Stimulated activated CD4-positive, alpha-beta T cell treated with anti-CD3 and anti-CD28 coated beads, TNF-alpha, amount 100 ng/mL, for 24 hours (primary cell): Measurements from ENCODE around the gene TBCD.

Experiments
- DNase-seq, 3 experiments: peaks; one replicate each; pipeline ENCODE4 v3.0.0-alpha.2; 2020; ENCODE audit warnings: low read depth in 3 of 3

Gene TBCD

GRCh38 chr17:82810644-82811430, 59.0 kb downstream of the TBCD start:
- no peak for DNase-seq

GRCh38 chr17:82812058-82812457, 60.2 kb downstream of the TBCD start:
- no peak for DNase-seq

DNA sequence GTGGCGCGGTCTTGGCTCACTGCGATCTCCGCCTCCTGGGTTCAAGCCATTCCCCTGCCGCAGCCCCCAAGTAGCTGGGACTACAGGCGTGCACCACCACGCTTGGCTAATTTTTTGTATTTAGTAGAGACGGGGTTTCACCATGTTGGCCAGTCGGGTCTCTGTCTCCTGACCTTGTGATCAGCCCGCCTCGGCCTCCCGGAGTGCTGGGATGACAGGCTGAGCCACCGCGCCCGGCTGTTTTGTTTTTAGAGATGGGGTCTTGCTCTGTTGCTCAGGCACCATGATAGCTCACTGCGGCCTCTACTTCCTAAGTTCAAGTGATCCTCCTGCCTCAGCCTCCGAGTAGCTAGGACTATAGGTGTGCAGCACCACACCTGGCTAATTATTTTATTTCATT, 60.7 kb downstream of the TBCD start:
- no peak for DNase-seq

DNA sequence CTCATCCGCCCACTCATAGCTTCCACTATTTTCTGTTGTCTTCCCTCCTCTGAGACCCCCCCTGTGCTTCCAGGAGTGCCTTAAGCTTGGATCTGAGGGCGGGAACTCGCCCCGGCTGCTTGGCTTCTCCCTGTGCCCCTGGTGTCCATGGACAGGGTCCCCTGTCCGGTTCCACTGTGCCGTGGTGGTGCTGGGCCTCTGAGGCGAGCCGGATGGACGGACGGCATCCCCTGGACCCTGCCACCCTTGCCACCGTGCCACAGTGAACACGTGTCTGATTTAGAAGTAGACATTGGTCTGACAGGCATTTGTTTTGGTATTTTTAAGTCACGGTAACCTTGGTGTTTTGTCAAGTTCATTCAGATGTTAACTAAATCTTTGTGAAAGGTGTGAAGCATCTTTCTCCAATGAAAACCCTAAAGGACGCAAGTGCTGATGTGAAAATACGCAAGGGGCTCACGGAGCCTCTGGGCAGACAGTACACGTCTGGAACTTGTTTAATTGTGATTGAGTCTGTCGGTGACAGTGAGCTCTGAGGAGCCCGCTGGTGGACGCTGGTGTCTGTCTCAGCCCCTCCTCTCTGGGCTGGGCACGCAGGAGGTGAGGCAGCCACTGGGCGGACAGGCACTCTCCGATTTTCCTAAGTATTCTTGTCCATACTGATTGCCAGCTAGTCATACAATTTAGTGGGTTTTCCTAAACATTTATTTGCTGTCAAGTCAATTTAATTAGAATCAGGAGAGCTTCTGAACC, 61.6 kb downstream of the TBCD start:
- no peak for DNase-seq

- DNase-seq: no peak
Measured at GRCh38 chr17:82814834-82815233, 63.0 kb downstream of the TBCD start.

- DNase-seq: no peak
Measured at GRCh38 chr17:82815354-82815753, 63.5 kb downstream of the TBCD start.

DNA sequence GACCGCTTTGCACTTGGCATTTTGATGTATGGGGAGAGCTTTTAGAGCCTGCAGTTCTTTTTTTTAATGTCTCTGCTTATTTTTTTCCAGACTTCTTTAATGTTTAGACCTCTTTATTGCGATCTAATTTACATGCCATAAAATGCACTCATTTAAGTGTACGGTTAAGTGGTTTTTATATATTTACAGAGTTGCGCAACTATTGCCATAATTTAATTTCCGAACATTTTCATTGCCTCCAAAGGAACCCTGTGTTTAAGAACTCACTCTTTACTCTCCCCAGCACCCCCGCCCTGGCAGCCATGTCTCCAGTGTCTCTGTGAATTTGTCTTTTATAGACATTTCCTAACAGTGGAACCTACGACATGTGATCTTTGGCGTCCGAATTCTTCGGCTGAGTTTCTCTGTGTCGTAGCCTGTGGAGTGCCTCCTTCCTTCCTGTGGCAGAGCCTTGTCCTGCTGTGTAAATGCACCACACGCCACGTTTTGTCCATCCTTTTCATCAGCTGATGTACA, 64.0 kb downstream of the TBCD start:
- DNase-seq: no peak

GRCh38 chr17:82816358-82816757, 64.5 kb downstream of the TBCD start:
- DNase-seq: no peak

GRCh38 chr17:82817947-82818346, 66.1 kb downstream of the TBCD start:
- DNase-seq: no peak

- DNase-seq: no peak
Measured at GRCh38 chr17:82820278-82821251, 68.7 kb downstream of the TBCD start.

DNA sequence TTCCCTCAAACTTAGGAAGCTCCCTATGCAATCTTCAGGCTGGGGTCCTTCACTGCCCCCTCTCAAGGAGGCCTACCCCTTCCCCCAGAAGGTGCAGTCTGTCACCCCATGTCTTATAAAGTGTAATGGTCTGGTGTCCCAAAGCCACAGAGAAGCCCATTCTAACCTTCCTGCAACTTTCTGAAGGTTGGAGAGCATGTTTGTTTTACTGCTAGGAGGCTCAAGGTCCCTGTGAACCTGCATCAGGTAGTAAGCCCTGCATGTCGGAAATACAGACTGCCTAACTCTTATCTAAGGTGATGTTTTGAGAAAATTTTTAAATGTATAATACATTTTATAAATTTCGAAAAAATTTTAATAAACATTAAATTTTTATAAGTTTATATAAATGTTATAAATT, 69.7 kb downstream of the TBCD start:
- DNase-seq: no peak

DNA sequence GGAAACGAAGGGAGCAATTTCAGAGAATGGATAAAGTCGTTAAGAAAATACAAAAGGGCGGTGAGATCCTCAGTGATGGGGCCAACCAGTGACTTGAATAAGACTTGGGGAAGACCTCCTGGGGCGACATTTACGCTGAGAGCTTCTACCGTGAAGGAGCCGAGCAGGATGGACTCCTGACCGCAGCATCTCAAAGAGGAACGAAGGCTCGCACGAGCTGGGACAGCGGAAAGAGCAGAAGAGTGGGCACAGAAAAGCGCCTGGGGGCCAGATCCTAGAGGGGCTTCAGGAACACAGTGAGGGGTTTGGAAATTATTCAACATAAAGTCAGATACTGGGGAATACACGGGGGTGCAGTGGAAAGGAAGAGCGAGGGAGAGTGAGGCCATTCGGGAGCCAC, 70.4 kb downstream of the TBCD start:
- DNase-seq: no peak

DNA sequence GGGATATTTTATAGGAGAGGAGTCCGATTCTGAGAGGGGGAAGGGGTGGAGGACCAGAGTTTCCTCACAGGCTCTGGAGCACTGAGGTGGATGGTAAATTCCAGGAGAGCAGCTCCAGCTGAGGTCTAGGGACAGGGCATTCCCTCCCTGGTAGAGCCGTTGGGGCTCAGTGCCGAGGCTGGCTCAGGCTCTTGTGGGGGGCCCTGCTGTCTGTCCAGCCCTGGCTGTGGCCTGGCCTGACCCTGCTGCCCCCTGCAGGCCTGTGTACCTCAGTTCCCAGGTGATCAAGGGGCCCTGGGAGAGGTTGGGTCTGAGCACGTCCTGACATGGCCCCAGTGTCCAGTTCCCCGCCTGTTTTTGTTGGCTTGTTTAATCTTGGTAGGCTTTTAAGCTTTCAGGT, 71.1 kb downstream of the TBCD start:
- no peak for DNase-seq

DNA sequence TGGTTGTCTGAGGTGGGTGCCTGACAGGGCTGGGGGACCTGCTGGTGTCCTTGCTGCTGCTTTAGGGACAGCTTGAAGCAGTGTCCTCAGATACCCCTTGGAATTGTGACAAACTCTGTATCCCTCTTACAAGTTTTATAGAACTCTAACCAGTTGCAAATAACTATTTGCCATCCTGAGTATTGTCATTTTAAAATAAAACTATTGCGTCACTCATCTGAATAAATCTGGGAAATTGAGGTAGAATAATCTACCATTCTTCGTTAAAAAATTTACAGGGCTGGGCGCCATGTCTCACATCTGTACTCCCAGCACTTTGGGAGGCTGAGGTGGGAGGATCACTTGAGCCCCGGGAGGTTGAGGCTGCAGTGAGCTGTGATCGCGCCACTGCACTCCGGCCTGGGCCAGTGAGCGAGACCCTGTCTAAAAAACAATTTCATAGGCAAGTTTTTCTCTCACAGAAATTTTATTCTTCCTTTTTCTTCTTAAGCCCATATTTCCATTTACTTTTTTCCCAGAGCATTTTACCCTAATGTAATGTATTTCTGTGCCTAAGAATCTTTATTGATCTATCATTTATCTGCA, 73.8 kb downstream of the TBCD start:
- DNase-seq: no peak

DNA sequence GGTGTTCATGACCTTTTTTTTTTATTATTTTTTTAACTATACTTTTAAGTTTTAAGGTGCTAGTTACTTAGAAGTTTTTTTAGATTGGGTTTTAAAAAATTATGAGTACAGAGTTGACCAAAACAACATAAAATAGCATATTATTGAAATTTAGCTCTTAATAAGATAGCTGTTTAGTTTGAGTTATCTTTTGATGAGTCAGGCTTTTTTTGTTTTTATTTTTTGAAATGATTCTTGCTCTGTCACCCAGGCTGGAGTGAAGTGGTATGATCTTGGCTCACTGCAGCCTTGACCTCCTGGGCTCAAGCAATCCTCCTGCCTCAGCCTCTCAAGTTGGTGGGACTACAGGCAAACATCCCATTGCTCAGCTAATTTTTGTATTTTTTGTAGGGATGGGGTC, 74.3 kb downstream of the TBCD start:
- DNase-seq: no peak

GRCh38 chr17:82826956-82827355, 75.1 kb downstream of the TBCD start:
- no peak for DNase-seq

- no peak for DNase-seq
Measured at GRCh38 chr17:82828875-82829487, 77.1 kb downstream of the TBCD start.

DNA sequence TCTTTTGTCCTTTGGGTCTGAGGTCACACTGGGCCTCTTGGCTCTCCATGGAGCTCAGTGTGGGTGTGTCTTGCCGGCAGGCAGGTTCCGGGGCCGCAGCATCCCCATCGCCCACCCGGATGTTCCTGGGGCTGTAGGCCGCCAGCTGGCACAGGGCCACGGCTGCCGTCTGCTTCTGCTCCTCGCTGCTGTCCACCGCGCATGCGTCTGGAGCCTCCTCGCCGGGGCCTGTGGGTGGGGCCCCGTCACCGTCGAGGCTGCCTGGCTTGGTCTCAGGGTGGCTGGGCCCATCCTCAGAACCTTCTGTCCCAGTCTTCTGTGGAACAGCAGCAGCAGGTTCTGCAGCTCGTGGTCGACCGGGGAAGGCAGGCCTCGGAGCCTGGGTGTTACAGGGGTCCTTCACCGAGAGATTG, 78.4 kb downstream of the TBCD start:
- DNase-seq: no peak

DNA sequence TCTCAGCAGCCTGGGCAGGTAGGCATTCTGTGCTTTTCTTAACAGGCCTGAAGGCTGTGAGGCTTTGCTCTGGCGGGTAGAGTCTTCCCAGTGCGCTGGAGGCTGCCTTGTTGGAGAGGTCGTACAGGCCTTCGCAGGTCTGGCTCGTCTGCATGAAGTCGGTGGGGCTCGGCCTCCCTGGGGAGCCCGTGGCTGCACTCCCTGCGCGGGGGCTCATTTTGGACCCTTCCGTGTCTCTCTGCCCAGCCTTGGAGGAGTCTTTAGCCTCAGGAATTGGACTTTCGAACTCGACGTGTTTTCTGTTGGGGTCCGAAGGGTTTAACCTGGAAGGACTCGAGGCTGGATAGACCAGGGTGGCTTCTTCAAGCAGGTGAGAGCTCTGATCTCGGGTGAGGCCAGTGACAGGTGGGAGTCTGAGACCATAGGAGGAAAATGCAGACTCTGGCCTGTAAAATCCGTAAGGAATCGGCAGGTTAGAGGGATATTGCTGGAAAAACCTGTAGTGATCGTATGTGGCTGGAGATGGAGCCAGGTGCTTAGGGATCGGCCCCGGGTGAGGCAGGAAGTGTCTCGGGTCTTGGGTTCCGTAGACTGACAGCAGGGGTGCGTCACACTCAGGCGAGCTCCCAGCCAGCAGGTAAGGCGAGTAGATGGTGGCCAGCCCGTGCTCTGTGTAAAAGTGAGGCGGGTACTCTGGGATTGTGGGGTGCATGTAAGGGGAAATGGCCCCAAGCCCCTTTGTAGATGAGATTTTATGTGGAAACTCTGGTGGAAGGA, 79.4 kb downstream of the TBCD start:
- DNase-seq: no peak

- no peak for DNase-seq
Measured at GRCh38 chr17:82831818-82832200, 79.9 kb downstream of the TBCD start.
